GM12891 (cell line): Measurements from ENCODE around the gene TRIM10.

Source experiments
- PAX5 ChIP-seq: IDR thresholded peaks from 2 replicates; pipeline ENCODE4 v1.6.1; 2011; ENCODE audit warnings: low read length, moderate library complexity, mild to moderate bottlenecking; ENCODE audit not compliant: insufficient read depth, severe bottlenecking
- POLR2A ChIP-seq: IDR thresholded peaks from 2 replicates; pipeline ENCODE4 v1.6.1; 2011; ENCODE audit warnings: low read depth, low read length, control low read depth
- POLR2AphosphoS5 ChIP-seq: IDR thresholded peaks from 2 replicates; pipeline ENCODE4 v1.6.1; 2011; ENCODE audit warnings: low read depth, low read length, control low read depth
- POU2F2 ChIP-seq: IDR thresholded peaks from 2 replicates; pipeline ENCODE4 v1.6.1; 2011; ENCODE audit warnings: low read depth, mild to moderate bottlenecking, control low read depth, low read length, moderate library complexity
- SPI1 ChIP-seq: IDR thresholded peaks from 2 replicates; pipeline ENCODE4 v1.6.1; 2011; ENCODE audit warnings: low read depth, low read length, control low read depth
- TAF1 ChIP-seq: IDR thresholded peaks from 2 replicates; pipeline ENCODE4 v1.6.1; 2011; ENCODE audit warnings: low read depth, low read length, control low read depth

GRCh38 chr6:30200551-30201281 is 39.7 kb upstream of the TRIM10 start:
- TF ChIP-seq POLR2A, result no peak
- no peak for TF ChIP-seq POLR2AphosphoS5
- TF ChIP-seq TAF1, result no peak
- TF ChIP-seq SPI1, result peak; percentile 100
- TF ChIP-seq POU2F2, result peak; percentile 71; the same call in 1 of the 2 replicates
- TF ChIP-seq PAX5, result no peak
